Measurements from ENCODE around the gene TMA7.

DNA sequence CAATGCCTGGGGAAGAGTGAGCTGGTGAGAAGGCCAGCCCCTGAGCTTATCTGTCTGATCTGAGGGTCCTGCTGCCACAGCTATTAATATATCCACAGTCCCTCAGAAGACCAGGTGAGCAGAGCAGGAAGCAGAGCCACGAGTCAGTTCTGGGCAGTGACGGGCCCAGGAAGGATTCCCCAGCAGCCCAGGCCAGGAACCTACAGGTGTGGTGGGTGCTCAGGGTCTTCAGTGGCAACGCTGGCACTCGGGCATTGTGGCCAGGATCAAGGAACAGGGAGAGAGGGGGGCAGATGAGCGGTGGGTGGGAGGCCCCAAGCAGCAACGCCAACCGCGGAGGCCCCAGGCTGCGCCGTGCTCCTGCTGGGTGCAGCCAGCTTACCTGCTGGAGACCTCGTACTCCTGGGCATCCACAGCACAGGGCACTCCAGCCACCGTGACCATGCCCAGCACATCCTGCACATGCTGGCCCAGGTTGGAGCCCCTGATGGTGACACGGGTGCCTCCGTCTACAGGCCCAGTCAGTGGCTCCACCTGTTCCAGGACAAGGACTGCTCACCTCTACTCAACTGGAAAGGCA, 22.4 kb upstream of the TMA7 start:
- TF ChIP-seq, protein P1, sequence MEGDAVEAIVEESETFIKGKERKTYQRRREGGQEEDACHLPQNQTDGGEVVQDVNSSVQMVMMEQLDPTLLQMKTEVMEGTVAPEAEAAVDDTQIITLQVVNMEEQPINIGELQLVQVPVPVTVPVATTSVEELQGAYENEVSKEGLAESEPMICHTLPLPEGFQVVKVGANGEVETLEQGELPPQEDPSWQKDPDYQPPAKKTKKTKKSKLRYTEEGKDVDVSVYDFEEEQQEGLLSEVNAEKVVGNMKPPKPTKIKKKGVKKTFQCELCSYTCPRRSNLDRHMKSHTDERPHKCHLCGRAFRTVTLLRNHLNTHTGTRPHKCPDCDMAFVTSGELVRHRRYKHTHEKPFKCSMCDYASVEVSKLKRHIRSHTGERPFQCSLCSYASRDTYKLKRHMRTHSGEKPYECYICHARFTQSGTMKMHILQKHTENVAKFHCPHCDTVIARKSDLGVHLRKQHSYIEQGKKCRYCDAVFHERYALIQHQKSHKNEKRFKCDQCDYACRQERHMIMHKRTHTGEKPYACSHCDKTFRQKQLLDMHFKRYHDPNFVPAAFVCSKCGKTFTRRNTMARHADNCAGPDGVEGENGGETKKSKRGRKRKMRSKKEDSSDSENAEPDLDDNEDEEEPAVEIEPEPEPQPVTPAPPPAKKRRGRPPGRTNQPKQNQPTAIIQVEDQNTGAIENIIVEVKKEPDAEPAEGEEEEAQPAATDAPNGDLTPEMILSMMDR (conservative IDR thresholded peaks at IDR 0.05; ENCODE audit: low read length), result no peak
- no peak for TF ChIP-seq EZH2phosphoT487 (IDR thresholded peaks at IDR 0.05; ENCODE audit: borderline replicate concordance, low read depth, low read length)
